ENCODE measurements around the gene SPTBN5.

Gene SPTBN5

DNA sequence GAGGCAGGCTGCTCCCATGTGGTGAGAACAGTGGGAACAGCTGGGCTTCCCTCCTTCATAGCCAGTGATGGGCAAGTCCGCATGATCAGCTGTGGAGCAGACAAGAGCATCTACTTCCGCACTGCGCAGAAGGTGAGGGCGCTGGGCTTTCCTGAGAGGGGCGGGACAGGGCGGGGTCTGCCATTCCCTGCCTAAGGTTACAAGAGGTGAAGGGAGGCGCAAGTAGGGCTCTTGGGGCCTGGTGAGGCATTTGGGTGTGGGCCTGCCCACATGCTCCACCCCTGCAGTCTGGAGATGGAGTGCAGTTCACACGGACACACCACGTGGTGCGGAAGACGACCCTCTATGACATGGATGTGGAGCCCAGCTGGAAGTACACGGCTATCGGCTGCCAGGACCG, 76.5 kb downstream of the SPTBN5 start:
- no peak for TF ChIP-seq ZFX (IDR thresholded peaks at IDR 0.05; ENCODE audit: borderline replicate concordance)
- TF ChIP-seq CTCF (IDR thresholded peaks at IDR 0.05): no peak
- no peak overlapping the region for H3K27ac ChIP-seq

DNA sequence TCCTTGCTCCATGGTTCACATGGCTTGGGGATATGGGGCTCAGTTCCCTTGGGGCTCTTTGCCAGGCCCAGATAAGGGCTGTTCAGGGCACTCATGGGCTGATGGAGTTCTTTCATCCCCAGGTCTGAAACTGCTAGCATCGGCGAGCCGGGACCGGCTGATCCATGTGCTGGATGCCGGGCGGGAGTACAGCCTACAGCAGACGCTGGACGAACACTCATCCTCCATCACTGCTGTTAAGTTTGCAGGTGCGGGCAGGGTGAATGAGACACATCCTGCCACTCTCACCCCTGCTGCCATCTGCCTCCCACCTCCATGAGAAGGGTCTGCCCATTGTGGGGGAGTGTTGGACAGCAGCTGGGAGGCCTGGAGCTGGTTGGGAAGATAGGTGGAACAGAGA, 77.1 kb downstream of the SPTBN5 start:
- TF ChIP-seq CTCF (IDR thresholded peaks at IDR 0.05) (no peak), ZFX (IDR thresholded peaks at IDR 0.05; ENCODE audit: borderline replicate concordance) (no peak)
- no peak overlapping the region for H3K27ac ChIP-seq

DNA sequence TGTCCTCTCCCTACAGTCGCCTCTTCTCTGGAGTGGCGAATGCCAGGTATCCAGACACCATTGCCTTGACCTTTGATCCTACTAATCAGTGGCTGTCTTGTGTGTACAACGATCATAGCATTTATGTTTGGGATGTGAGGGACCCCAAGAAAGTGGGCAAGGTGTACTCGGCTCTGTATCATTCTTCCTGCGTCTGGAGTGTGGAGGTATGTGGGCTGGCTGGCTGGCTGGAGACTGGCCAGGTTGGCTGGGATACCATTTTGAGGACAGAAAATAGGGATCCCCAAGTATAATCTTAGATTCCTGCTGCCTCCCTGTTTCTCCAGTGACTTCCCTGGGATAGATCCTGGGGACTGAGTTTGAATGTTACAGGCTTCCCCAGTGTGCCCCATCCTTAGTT, 79.3 kb downstream of the SPTBN5 start:
- no peak for TF ChIP-seq ZFX (IDR thresholded peaks at IDR 0.05; ENCODE audit: borderline replicate concordance)
- no peak for TF ChIP-seq CTCF (IDR thresholded peaks at IDR 0.05)
- no peak overlapping the region for H3K27ac ChIP-seq

DNA sequence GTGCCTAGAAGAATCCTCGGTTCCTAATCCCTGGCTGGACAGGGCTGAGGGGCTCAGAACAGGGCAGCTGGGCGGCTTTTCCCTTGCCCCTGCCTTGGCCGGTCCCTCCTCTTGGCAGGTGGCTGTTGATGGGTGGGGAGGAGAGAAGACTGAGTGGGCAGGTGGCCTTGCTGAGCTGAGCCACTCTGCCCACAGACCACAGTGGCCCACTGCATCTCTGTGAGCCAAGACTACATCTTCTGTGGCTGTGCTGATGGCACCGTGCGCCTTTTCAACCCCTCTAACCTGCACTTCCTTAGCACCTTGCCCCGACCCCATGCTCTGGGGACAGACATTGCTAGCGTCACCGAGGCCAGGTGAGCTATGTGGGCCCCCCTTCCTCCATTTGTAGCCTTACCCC, 80.4 kb downstream of the SPTBN5 start:
- no peak overlapping the region for H3K27ac ChIP-seq
- TF ChIP-seq CTCF (IDR thresholded peaks at IDR 0.05) (no peak), ZFX (IDR thresholded peaks at IDR 0.05; ENCODE audit: borderline replicate concordance) (no peak)

- TF ChIP-seq CTCF (IDR thresholded peaks at IDR 0.05) (no peak), ZFX (IDR thresholded peaks at IDR 0.05; ENCODE audit: borderline replicate concordance) (no peak)
- H3K27ac ChIP-seq: no peak overlapping the region
Measured at GRCh38 chr15:41812820-41813375, 81.0 kb downstream of the SPTBN5 start.

GRCh38 chr15:41811432-41812195, 82.2 kb downstream of the SPTBN5 start:
- TF ChIP-seq CTCF (IDR thresholded peaks at IDR 0.05) (peak; percentile 89), ZFX (IDR thresholded peaks at IDR 0.05; ENCODE audit: borderline replicate concordance) (no peak)
- no peak overlapping the region for H3K27ac ChIP-seq

DNA sequence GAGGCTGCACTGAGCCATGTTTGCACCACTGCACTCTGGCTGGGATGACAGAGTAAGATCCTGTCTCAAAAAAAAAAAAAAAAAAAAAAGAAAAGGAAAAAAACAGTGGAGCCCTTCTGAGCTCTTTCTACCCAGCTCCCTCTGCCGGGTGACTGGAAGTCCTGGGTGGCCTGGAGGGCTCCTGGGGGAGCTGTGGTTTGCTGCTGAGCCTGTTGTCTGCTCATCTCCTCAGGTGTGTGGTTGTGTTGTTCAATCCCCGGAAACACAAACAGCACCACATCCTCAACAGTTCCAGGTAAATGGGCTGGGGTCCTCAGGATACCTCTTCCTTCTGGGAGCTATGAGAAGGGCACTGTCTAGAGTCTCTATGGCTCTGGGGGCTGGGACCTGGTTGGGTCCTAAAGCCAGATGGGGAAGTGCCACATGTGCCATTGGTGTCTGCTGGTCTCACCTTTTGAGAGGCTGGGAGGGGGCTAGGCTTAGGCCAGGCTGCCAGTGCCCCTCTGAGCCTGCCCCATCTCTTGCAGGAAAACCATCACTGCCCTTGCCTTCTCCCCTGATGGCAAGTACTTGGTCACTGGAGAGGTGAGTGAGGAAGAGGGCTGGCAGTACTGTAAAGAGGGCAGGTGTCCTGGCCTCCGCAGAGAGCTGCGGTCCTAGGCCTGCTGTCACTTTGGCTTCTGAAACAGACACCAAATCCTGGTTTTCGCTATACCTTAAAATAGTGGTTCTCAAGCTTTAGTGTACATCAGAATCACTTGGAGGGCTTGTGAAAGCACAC, 83.0 kb downstream of the SPTBN5 start:
- H3K27ac ChIP-seq: no peak overlapping the region
- no peak for TF ChIP-seq ZFX (IDR thresholded peaks at IDR 0.05; ENCODE audit: borderline replicate concordance)
- TF ChIP-seq CTCF (IDR thresholded peaks at IDR 0.05): no peak
